ENCODE measurements around the gene LST1. TPM values are rescaled to one million over a fixed set of nuclear protein-coding genes. Genes with fewer than 3 reads are reported as not detected.
A peak's percentile ranks its signal among the peaks of the same experiment; 100 is the strongest.

LST1 gene
- total and polyA plus RNA-seq, 12 donors: 5.8 to 67.8 (median 20.7) TPM

GRCh38 chr6:31541658-31542521, 44.2 kb upstream of the LST1 start, which contains the start of gene DDX39B:
DDX39B (minus strand) TSS chr6:31542003; CDS start chr6:31540532, 1,471 bp downstream.
- H3K4me3 ChIP-seq: peak within 1 kb of the TSS; percentile 49 to 86 (median 81)
- intact Hi-C loops (cut with DNase I): no loop called here
- H3K9me3 ChIP-seq (replicated peaks in 1 of 3): no peaks in the 10 kb centered on the region
- H3K36me3 ChIP-seq (replicated peaks in 1 of 2): peaks cover 0 to 34% of the 10 kb centered on the region in 2 donors
- peak; percentile 94 to 98 (median 97) for DNase-seq
- WGBS, 4 donors: 0 to 1% (median 0%) methylated on average over 38 to 43 of the region's 43 CpGs
- H3K27me3 ChIP-seq: no peaks in the 10 kb centered on the region
- H3K27ac ChIP-seq: peak within 1 kb of the TSS; percentile 78 to 98 (median 94)
- TF ChIP-seq POLR2A (IDR thresholded peaks at IDR 0.05) (peak; percentile 84 to 92), CTCF (IDR thresholded peaks at IDR 0.05) (no peak)
- peaks cover 20 to 46% of the 10 kb centered on the region in 2 donors for H3K4me1 ChIP-seq (replicated peaks in 1 of 2)

- 93 to 94% (median 93%) methylated on average over 6 of the region's 6 CpGs for WGBS, 4 donors
- Histone ChIP-seq H3K27me3 (no peaks in the 10 kb centered on the region), H3K27ac (no peak overlapping the region), H3K4me1 (replicated peaks in 1 of 2) (peaks cover 29 to 47% of the 10 kb centered on the region in 2 donors), H3K36me3 (replicated peaks in 1 of 2) (peaks cover 0 to 17% of the 10 kb centered on the region in 2 donors), H3K9me3 (replicated peaks in 1 of 3) (no peaks in the 10 kb centered on the region), H3K4me3 (no peak overlapping the region)
- intact Hi-C loops (cut with DNase I): no loop called here
- no peak for TF ChIP-seq POLR2A (IDR thresholded peaks at IDR 0.05)
- DNase-seq: no peak
Observed at GRCh38 chr6:31543639-31544038, 42.4 kb upstream of the LST1 start.

GRCh38 chr6:31544676-31545075, 41.4 kb upstream of the LST1 start:
- peaks cover 22 to 44% of the 10 kb centered on the region in 2 donors for H3K4me1 ChIP-seq (replicated peaks in 1 of 2)
- WGBS, 4 donors: 63 to 79% (median 74%) methylated on average over 2 of the region's 2 CpGs
- no peak overlapping the region for H3K27ac ChIP-seq
- peaks cover 0 to 8% of the 10 kb centered on the region in 2 donors for H3K36me3 ChIP-seq (replicated peaks in 1 of 2)
- TF ChIP-seq POLR2A (IDR thresholded peaks at IDR 0.05): no peak
- TF ChIP-seq CTCF (IDR thresholded peaks at IDR 0.05): no peak
- H3K27me3 ChIP-seq: no peaks in the 10 kb centered on the region
- intact Hi-C loops (cut with DNase I): loop anchor here in 1 of 2 donors (5.0 kb wide), 1 partner anchor 53 kb away; no protein-coding TSS in a partner anchor
- no peak for DNase-seq
- H3K9me3 ChIP-seq (replicated peaks in 1 of 3): no peaks in the 10 kb centered on the region
- H3K4me3 ChIP-seq: no peak overlapping the region

GRCh38 chr6:31545291-31545690, 40.8 kb upstream of the LST1 start:
- TF ChIP-seq POLR2A (IDR thresholded peaks at IDR 0.05) (no peak), CTCF (IDR thresholded peaks at IDR 0.05) (no peak)
- WGBS, 4 donors: 55 to 76% (median 66%) methylated on average over 6 to 7 of the region's 7 CpGs
- H3K27ac ChIP-seq: no peak overlapping the region
- intact Hi-C loops (cut with DNase I): loop anchor here in 1 of 2 donors (5.0 kb wide), 1 partner anchor 52 kb away; no protein-coding TSS in a partner anchor
- no peaks in the 10 kb centered on the region for H3K9me3 ChIP-seq (replicated peaks in 1 of 3)
- no peak for DNase-seq
- no peaks in the 10 kb centered on the region for H3K27me3 ChIP-seq
- peaks cover 16 to 38% of the 10 kb centered on the region in 2 donors for H3K4me1 ChIP-seq (replicated peaks in 1 of 2)
- H3K4me3 ChIP-seq: no peak overlapping the region
- peaks cover 0 to 6% of the 10 kb centered on the region in 2 donors for H3K36me3 ChIP-seq (replicated peaks in 1 of 2)
